ENCODE data around the gene CHST11. TPM values are rescaled to one million over a fixed set of nuclear protein-coding genes. Genes with fewer than 3 reads are reported as not detected.
"Not testable (repeated sequence)": the region's sequence is repeated elsewhere in the genome, so short reads cannot be mapped to it uniquely, and the experiment has no call there.

The CHST11 gene
- polyA plus RNA-seq, 4 donors: 7.1 to 8.3 (median 7.7) TPM

- no peak for DNase-seq (ENCODE audit: low read depth in 4 of 4, low spot score in 3 of 4)
These were observed 319.0 kb downstream of the CHST11 start for GRCh38 chr12:104775731-104776231.

GRCh38 chr12:104779134-104779533, 322.4 kb downstream of the CHST11 start:
- DNase-seq (ENCODE audit: low read depth in 4 of 4, low spot score in 3 of 4): no peak

- DNase-seq (ENCODE audit: low read depth in 4 of 4, low spot score in 3 of 4): no peak
These were observed 325.5 kb downstream of the CHST11 start for GRCh38 chr12:104782296-104782695.

GRCh38 chr12:104784592-104784991, 327.8 kb downstream of the CHST11 start:
- no peak for DNase-seq (ENCODE audit: low read depth in 4 of 4, low spot score in 3 of 4)

GRCh38 chr12:104785886-104786285, 329.1 kb downstream of the CHST11 start:
- DNase-seq (ENCODE audit: low read depth in 4 of 4, low spot score in 3 of 4): no peak

GRCh38 chr12:104786352-104786751, 329.6 kb downstream of the CHST11 start:
- DNase-seq (ENCODE audit: low read depth in 4 of 4, low spot score in 3 of 4): no peak

- no peak for DNase-seq (ENCODE audit: low read depth in 4 of 4, low spot score in 3 of 4)
These were observed 332.1 kb downstream of the CHST11 start for GRCh38 chr12:104788840-104789271.

- no peak for DNase-seq (ENCODE audit: low read depth in 4 of 4, low spot score in 3 of 4)
These were observed 333.8 kb downstream of the CHST11 start for GRCh38 chr12:104790296-104791125.

- DNase-seq (ENCODE audit: low read depth in 4 of 4, low spot score in 3 of 4): no peak
These were observed 335.8 kb downstream of the CHST11 start for GRCh38 chr12:104792570-104792969.

- no peak for DNase-seq (ENCODE audit: low read depth in 4 of 4, low spot score in 3 of 4)
These were observed 336.5 kb downstream of the CHST11 start for GRCh38 chr12:104793285-104793684.

GRCh38 chr12:104793968-104794367, 337.2 kb downstream of the CHST11 start:
- no peak for DNase-seq (ENCODE audit: low read depth in 4 of 4, low spot score in 3 of 4)

GRCh38 chr12:104796475-104796862, 339.7 kb downstream of the CHST11 start:
- DNase-seq (ENCODE audit: low read depth in 4 of 4, low spot score in 3 of 4): no peak

- no peak for DNase-seq (ENCODE audit: low read depth in 4 of 4, low spot score in 3 of 4)
These were observed 342.7 kb downstream of the CHST11 start for GRCh38 chr12:104799458-104799857.

- DNase-seq (ENCODE audit: low read depth in 4 of 4, low spot score in 3 of 4): no peak
These were observed 344.3 kb downstream of the CHST11 start for GRCh38 chr12:104801005-104801404.

GRCh38 chr12:104801427-104801826, 344.7 kb downstream of the CHST11 start:
- DNase-seq (ENCODE audit: low read depth in 4 of 4, low spot score in 3 of 4): no peak

- no peak for DNase-seq (ENCODE audit: low read depth in 4 of 4, low spot score in 3 of 4)
These were observed 345.5 kb downstream of the CHST11 start for GRCh38 chr12:104802208-104802607.

GRCh38 chr12:104805186-104805585, 348.4 kb downstream of the CHST11 start:
- DNase-seq (ENCODE audit: low read depth in 4 of 4, low spot score in 3 of 4): no peak

- not testable (repeated sequence) for DNase-seq (ENCODE audit: low read depth in 4 of 4, low spot score in 3 of 4)
These were observed 349.4 kb downstream of the CHST11 start for GRCh38 chr12:104806194-104806593.

GRCh38 chr12:104809251-104809650, 352.5 kb downstream of the CHST11 start:
- DNase-seq (ENCODE audit: low read depth in 4 of 4, low spot score in 3 of 4): no peak

GRCh38 chr12:104809706-104810385, 353.1 kb downstream of the CHST11 start:
- no peak for DNase-seq (ENCODE audit: low read depth in 4 of 4, low spot score in 3 of 4)

Measured in right renal pelvis (tissue), 4 donors.